C4-2B (cell line): Measurements from ENCODE around the gene MIA2.

ENCODE experiments used
- CTCF ChIP-seq: fragments of 450-650 bp; conservative IDR thresholded peaks from 2 replicates; pipeline ENCODE4 v1.5.1; 2017; ENCODE audit warnings: mild to moderate bottlenecking
- ZFX ChIP-seq: fragments of 450-650 bp; IDR thresholded peaks from 2 replicates; pipeline ENCODE4 v1.6.1; 2017

GRCh38 chr14:39291701-39292100 lies 58.0 kb downstream of the MIA2 start:
- no peak for TF ChIP-seq CTCF
- no peak for TF ChIP-seq ZFX
